BLaER1 treated with 17β-estradiol and CSF1 and Interleukin-3, amounts not matched to agents 10 nM and 100 nM (cell line): ENCODE results near the gene RGS7.

Source experiments
- H3K27ac ChIP-seq, 11 experiments: shearing (Covaris generic); formaldehyde crosslinking; 2 replicates each; pipeline ENCODE4 v1.8.1; 2022
- H3K27me3 ChIP-seq, 11 experiments: shearing (Covaris generic); formaldehyde crosslinking; 2 replicates each; pipeline ENCODE4 v1.8.1; 2022
- H3K36me3 ChIP-seq, 11 experiments: shearing (Covaris generic); formaldehyde crosslinking; 2 replicates each; pipeline ENCODE4 v1.8.1; 2022
- H3K4me1 ChIP-seq, 10 experiments: shearing (Covaris generic); formaldehyde crosslinking; 2 replicates each; pipeline ENCODE4 v1.8.1; 2022
- H3K4me2 ChIP-seq, 11 experiments: shearing (Covaris generic); formaldehyde crosslinking; 2 replicates each; pipeline ENCODE4 v1.8.1; 2022
- H3K4me3 ChIP-seq, 10 experiments: shearing (Covaris generic); formaldehyde crosslinking; 2 replicates each; pipeline ENCODE4 v1.8.1; 2022
- H3K9ac ChIP-seq, 11 experiments: shearing (Covaris generic); formaldehyde crosslinking; 2 replicates each; pipeline ENCODE4 v1.8.1; 2022
- H3K9me3 ChIP-seq, 11 experiments: shearing (Covaris generic); formaldehyde crosslinking; replicated peaks in 1 of 11; 2 replicates each; pipeline ENCODE4 v1.8.1; 2022
- H4K20me1 ChIP-seq, 11 experiments: shearing (Covaris generic); formaldehyde crosslinking; 2 replicates each; pipeline ENCODE4 v1.8.1; 2022
- Cebpa-rat ChIP-seq, 11 experiments: shearing (Covaris generic); IDR thresholded peaks; 2 replicates each; pipeline ENCODE4 v1.8.1; 2022

RGS7 gene

GRCh38 chr1:241215203-241215602, 141.8 kb downstream of the RGS7 start:
- TF ChIP-seq Cebpa-rat (IDR thresholded peaks at IDR 0.05), result no peak
- Histone ChIP-seq H3K36me3 (no peaks in the 10 kb centered on the region), H3K27ac (no peak overlapping the region), H3K4me1 (no peaks in the 10 kb centered on the region), H4K20me1 (no peaks in the 10 kb centered on the region), H3K4me3 (no peak overlapping the region), H3K27me3 (no peaks in the 10 kb centered on the region), H3K9me3 (peaks cover 0 to 10% (median 0%) of the 10 kb centered on the region in 11 experiments; a peak in 5 of 22 replicates), H3K4me2 (no peak overlapping the region), H3K9ac (no peak overlapping the region)

GRCh38 chr1:241213139-241213538, 143.9 kb downstream of the RGS7 start:
- no peak overlapping the region for H3K9ac ChIP-seq
- no peaks in the 10 kb centered on the region for H3K36me3 ChIP-seq
- H3K27me3 ChIP-seq, result no peaks in the 10 kb centered on the region
- no peak for TF ChIP-seq Cebpa-rat (IDR thresholded peaks at IDR 0.05)
- peaks cover 0 to 10% (median 0%) of the 10 kb centered on the region in 11 experiments; a peak in 5 of 22 replicates for H3K9me3 ChIP-seq
- H3K4me2 ChIP-seq, result no peak overlapping the region
- H3K27ac ChIP-seq, result no peak overlapping the region
- no peak overlapping the region for H3K4me3 ChIP-seq
- no peaks in the 10 kb centered on the region for H3K4me1 ChIP-seq
- no peaks in the 10 kb centered on the region for H4K20me1 ChIP-seq

- no peak for TF ChIP-seq Cebpa-rat (IDR thresholded peaks at IDR 0.05)
- no peak overlapping the region for H3K4me2 ChIP-seq
- no peaks in the 10 kb centered on the region for H4K20me1 ChIP-seq
- H3K9ac ChIP-seq, result no peak overlapping the region
- no peaks in the 10 kb centered on the region for H3K27me3 ChIP-seq
- no peaks in the 10 kb centered on the region for H3K36me3 ChIP-seq
- no peak overlapping the region for H3K4me3 ChIP-seq
- peaks cover 0 to 10% (median 0%) of the 10 kb centered on the region in 11 experiments; a peak in 5 of 22 replicates for H3K9me3 ChIP-seq
- H3K27ac ChIP-seq, result no peak overlapping the region
- no peaks in the 10 kb centered on the region for H3K4me1 ChIP-seq
These were observed 144.4 kb downstream of the RGS7 start for GRCh38 chr1:241212628-241213027.

- Histone ChIP-seq H3K9me3 (no peaks in the 10 kb centered on the region), H3K9ac (no peak overlapping the region), H3K36me3 (no peaks in the 10 kb centered on the region), H3K4me1 (no peaks in the 10 kb centered on the region), H3K27ac (no peak overlapping the region), H3K4me3 (no peak overlapping the region), H3K4me2 (no peak overlapping the region), H3K27me3 (no peaks in the 10 kb centered on the region), H4K20me1 (no peaks in the 10 kb centered on the region)
- no peak for TF ChIP-seq Cebpa-rat (IDR thresholded peaks at IDR 0.05)
These were observed 148.1 kb downstream of the RGS7 start for GRCh38 chr1:241208910-241209379.

- TF ChIP-seq Cebpa-rat (IDR thresholded peaks at IDR 0.05), result no peak
- Histone ChIP-seq H3K4me3 (no peak overlapping the region), H3K9ac (no peak overlapping the region), H4K20me1 (no peaks in the 10 kb centered on the region), H3K9me3 (no peaks in the 10 kb centered on the region), H3K36me3 (no peaks in the 10 kb centered on the region), H3K4me2 (no peak overlapping the region), H3K27me3 (no peaks in the 10 kb centered on the region), H3K4me1 (no peaks in the 10 kb centered on the region), H3K27ac (no peak overlapping the region)
These were observed 153.2 kb downstream of the RGS7 start for GRCh38 chr1:241203817-241204216.

GRCh38 chr1:241202401-241202800, 154.6 kb downstream of the RGS7 start:
- Histone ChIP-seq H3K9me3 (no peaks in the 10 kb centered on the region), H3K4me2 (no peak overlapping the region), H3K36me3 (no peaks in the 10 kb centered on the region), H3K4me1 (no peaks in the 10 kb centered on the region), H4K20me1 (no peaks in the 10 kb centered on the region), H3K4me3 (no peak overlapping the region), H3K27ac (no peak overlapping the region), H3K9ac (no peak overlapping the region), H3K27me3 (no peaks in the 10 kb centered on the region)
- TF ChIP-seq Cebpa-rat (IDR thresholded peaks at IDR 0.05), result no peak

GRCh38 chr1:241186716-241187115, 170.3 kb downstream of the RGS7 start:
- Histone ChIP-seq H3K27ac (no peak overlapping the region), H3K4me3 (no peak overlapping the region), H3K9me3 (no peaks in the 10 kb centered on the region), H3K9ac (no peak overlapping the region), H3K27me3 (no peaks in the 10 kb centered on the region), H3K36me3 (no peaks in the 10 kb centered on the region), H3K4me2 (no peak overlapping the region), H3K4me1 (no peaks in the 10 kb centered on the region), H4K20me1 (no peaks in the 10 kb centered on the region)
- TF ChIP-seq Cebpa-rat (IDR thresholded peaks at IDR 0.05), result no peak

- no peak for TF ChIP-seq Cebpa-rat (IDR thresholded peaks at IDR 0.05)
- Histone ChIP-seq H3K27ac (no peak overlapping the region), H3K4me1 (no peaks in the 10 kb centered on the region), H3K4me2 (no peak overlapping the region), H4K20me1 (no peaks in the 10 kb centered on the region), H3K9ac (no peak overlapping the region), H3K9me3 (no peaks in the 10 kb centered on the region), H3K4me3 (no peak overlapping the region), H3K36me3 (no peaks in the 10 kb centered on the region), H3K27me3 (no peaks in the 10 kb centered on the region)
These were observed 175.0 kb downstream of the RGS7 start for GRCh38 chr1:241181971-241182370.

GRCh38 chr1:241181471-241181870, 175.5 kb downstream of the RGS7 start:
- no peak for TF ChIP-seq Cebpa-rat (IDR thresholded peaks at IDR 0.05)
- no peaks in the 10 kb centered on the region for H3K4me1 ChIP-seq

GRCh38 chr1:241180569-241180968, 176.4 kb downstream of the RGS7 start:
- no peaks in the 10 kb centered on the region for H3K4me1 ChIP-seq
- no peak overlapping the region for H3K27ac ChIP-seq
- TF ChIP-seq Cebpa-rat (IDR thresholded peaks at IDR 0.05), result no peak
- no peaks in the 10 kb centered on the region for H3K27me3 ChIP-seq
- H4K20me1 ChIP-seq, result no peaks in the 10 kb centered on the region
- no peak overlapping the region for H3K4me3 ChIP-seq
- H3K4me2 ChIP-seq, result no peak overlapping the region
- no peaks in the 10 kb centered on the region for H3K36me3 ChIP-seq
- no peak overlapping the region for H3K9ac ChIP-seq
- no peaks in the 10 kb centered on the region for H3K9me3 ChIP-seq

More at GRCh38 chr1:241181471-241181870, 175.5 kb downstream of the RGS7 start:
- Histone ChIP-seq H3K27me3 (no peaks in the 10 kb centered on the region), H3K36me3 (no peaks in the 10 kb centered on the region), H4K20me1 (no peaks in the 10 kb centered on the region), H3K9ac (no peak overlapping the region), H3K4me2 (no peak overlapping the region), H3K27ac (no peak overlapping the region), H3K4me3 (no peak overlapping the region), H3K9me3 (no peaks in the 10 kb centered on the region)
